Measurements from ENCODE around the gene SCAI. TPM values are rescaled to one million over a fixed set of nuclear protein-coding genes. Genes with fewer than 3 reads are reported as not detected.

The SCAI gene
- total RNA-seq, 1 experiment from 2014 or later, result 4.7 TPM

DNA sequence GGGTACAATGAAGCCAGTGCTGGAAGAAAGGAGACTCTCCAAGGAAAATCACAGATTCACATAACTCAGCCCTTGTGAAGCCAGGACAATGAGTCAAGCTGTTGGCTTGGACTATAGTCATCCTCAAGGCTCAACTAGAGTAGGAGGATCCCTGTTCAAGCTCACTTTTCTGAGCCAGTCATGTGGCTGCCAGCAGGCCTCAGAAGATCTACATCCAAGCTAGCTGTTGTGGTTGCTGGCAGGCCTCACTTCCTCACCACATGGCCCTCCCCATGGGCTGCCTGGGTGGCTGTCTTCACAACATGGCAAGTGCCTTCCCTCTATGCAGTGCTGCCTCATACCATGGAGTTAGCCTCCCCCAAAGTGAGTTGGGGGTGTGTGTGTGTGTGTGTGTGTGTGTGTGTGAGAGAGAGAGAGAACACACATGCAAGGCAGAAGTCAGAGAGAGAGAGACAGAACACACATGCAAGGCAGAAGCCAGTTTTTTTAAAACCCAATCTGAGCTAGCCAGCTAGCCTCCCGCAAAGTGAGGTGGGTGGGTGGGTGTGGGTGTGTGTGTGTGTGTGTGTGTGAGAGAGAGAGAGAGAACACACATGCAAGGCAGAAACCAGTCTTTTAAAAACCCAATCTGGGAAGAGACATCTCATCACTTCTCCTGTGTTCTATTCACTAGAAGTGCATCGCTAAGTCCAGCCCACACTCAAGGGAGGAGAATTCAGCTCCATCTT is 17.1 kb downstream of the SCAI start:
- no peak overlapping the region for H3K4me3 ChIP-seq (ENCODE audit: low read depth in 2 of 2, low read length in 2 of 2)
- intact Hi-C loops (cut with micrococcal nuclease; ENCODE audit: unreplicated experiment) (no loop called here), in situ Hi-C loops (cut with HindIII; ENCODE audit: low pct_unique_long_range_greater_than_20kb, low sequenced_read_pairs) (no loop called here)
- ChIA-PET CTCF (no interaction called here), POLR2A (no interaction called here)
- TF ChIP-seq SIN3A (IDR thresholded peaks at IDR 0.05; ENCODE audit: borderline replicate concordance, insufficient read depth, low read depth, low read length), result no peak
- H3K4me1 ChIP-seq (ENCODE audit: control insufficient read depth, insufficient read depth, low read length), result no peaks in the 10 kb centered on the region
- DNase-seq (ENCODE audit: low read depth, low spot score) (no peak), ATAC-seq (no peak)
- no TSS peak for BruUV-seq (replicated peaks)
- no peak overlapping the region for H3K27ac ChIP-seq (ENCODE audit: low read length)
- H3K9me3 ChIP-seq (ENCODE audit: control insufficient read depth, insufficient read depth, low read depth, low read length), result no peaks in the 10 kb centered on the region
- no peaks in the 10 kb centered on the region for H3K36me3 ChIP-seq (ENCODE audit: control insufficient read depth, insufficient read depth, low read length)
- no peaks in the 10 kb centered on the region for H3K27me3 ChIP-seq (ENCODE audit: control insufficient read depth, insufficient read depth, low read length)

DNA sequence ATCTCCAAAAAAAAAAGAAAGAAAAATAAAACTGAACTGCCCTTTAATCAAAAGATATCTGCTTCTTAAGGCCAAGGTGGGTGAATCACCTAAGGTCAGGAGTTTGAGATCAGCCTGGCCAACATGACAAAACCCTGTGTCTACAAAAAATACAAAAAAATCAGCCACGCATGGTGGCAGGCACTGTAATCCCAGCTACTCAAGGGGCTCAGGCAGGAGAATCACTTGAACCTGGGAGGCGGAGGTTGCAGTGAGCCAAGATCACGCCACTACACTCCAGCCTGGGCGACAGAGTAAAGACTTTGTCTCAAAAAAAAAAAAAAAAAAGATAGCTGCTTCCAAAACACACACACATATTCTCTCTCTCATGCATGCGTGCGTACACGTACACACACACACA is 17.8 kb downstream of the SCAI start:
- H3K9me3 ChIP-seq (ENCODE audit: control insufficient read depth, insufficient read depth, low read depth, low read length), result no peaks in the 10 kb centered on the region
- TF ChIP-seq SIN3A (IDR thresholded peaks at IDR 0.05; ENCODE audit: borderline replicate concordance, insufficient read depth, low read depth, low read length) (no peak), POLR2AphosphoS5 (IDR thresholded peaks at IDR 0.05; ENCODE audit: low read depth, low read length) (no peak), REST (IDR thresholded peaks at IDR 0.05; ENCODE audit: insufficient read depth in 1 of 2, low read depth in 2 of 2, low read length in 1 of 2) (no peak), TCF7L2 (IDR thresholded peaks at IDR 0.05; ENCODE audit: low read depth, low read length) (no peak)
- TF ChIP-seq, protein P1, sequence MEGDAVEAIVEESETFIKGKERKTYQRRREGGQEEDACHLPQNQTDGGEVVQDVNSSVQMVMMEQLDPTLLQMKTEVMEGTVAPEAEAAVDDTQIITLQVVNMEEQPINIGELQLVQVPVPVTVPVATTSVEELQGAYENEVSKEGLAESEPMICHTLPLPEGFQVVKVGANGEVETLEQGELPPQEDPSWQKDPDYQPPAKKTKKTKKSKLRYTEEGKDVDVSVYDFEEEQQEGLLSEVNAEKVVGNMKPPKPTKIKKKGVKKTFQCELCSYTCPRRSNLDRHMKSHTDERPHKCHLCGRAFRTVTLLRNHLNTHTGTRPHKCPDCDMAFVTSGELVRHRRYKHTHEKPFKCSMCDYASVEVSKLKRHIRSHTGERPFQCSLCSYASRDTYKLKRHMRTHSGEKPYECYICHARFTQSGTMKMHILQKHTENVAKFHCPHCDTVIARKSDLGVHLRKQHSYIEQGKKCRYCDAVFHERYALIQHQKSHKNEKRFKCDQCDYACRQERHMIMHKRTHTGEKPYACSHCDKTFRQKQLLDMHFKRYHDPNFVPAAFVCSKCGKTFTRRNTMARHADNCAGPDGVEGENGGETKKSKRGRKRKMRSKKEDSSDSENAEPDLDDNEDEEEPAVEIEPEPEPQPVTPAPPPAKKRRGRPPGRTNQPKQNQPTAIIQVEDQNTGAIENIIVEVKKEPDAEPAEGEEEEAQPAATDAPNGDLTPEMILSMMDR (IDR thresholded peaks at IDR 0.05), result no peak
- POLR2A ChIA-PET, result no interaction called here
- in situ Hi-C loops (cut with HindIII; ENCODE audit: low pct_unique_long_range_greater_than_20kb, low sequenced_read_pairs) (no loop called here), intact Hi-C loops (cut with micrococcal nuclease; ENCODE audit: unreplicated experiment) (no loop called here)
- BruUV-seq (replicated peaks), result no TSS peak
- no peaks in the 10 kb centered on the region for H3K4me1 ChIP-seq (ENCODE audit: control insufficient read depth, insufficient read depth, low read length)
- H3K27me3 ChIP-seq (ENCODE audit: control insufficient read depth, insufficient read depth, low read length), result no peaks in the 10 kb centered on the region
- CTCF ChIA-PET, result no interaction called here
- H3K27ac ChIP-seq (ENCODE audit: low read length), result no peak overlapping the region
- H3K36me3 ChIP-seq (ENCODE audit: control insufficient read depth, insufficient read depth, low read length), result no peaks in the 10 kb centered on the region
- DNase-seq (ENCODE audit: low read depth, low spot score) (no peak), ATAC-seq (no peak)
- no peak overlapping the region for H3K4me3 ChIP-seq (ENCODE audit: low read depth in 2 of 2, low read length in 2 of 2)

DNA sequence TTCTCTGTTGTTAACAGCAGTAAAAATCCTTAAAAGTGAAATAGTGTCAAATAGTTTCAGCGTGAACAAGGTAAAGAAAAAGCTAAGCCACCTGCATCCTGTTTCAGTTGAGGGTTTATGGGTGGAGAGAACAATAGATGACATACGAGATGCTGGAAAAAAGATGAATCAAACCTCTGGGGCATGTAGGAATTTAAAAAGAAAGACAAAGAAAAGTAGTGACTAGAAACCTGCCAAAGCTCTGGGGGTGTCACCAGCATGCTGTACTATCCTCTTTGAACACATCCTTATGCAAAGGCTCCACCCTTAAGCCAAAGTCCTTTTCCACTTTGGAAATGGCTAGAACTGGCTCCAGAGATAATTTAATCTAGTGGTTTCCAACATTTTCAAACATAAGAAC is 22.2 kb downstream of the SCAI start:
- no peak overlapping the region for H3K27ac ChIP-seq (ENCODE audit: low read length)
- BruUV-seq (replicated peaks), result no TSS peak
- TF ChIP-seq, protein P1 (IDR thresholded peaks at IDR 0.05), result no peak
- TF ChIP-seq POLR2AphosphoS5 (IDR thresholded peaks at IDR 0.05; ENCODE audit: low read depth, low read length) (no peak), REST (IDR thresholded peaks at IDR 0.05; ENCODE audit: insufficient read depth in 1 of 2, low read depth in 2 of 2, low read length in 1 of 2) (no peak), SIN3A (IDR thresholded peaks at IDR 0.05; ENCODE audit: borderline replicate concordance, insufficient read depth, low read depth, low read length) (no peak), TCF7L2 (IDR thresholded peaks at IDR 0.05; ENCODE audit: low read depth, low read length) (no peak)

More for the DNA sequence above, 22.2 kb downstream of the SCAI start:
- no peaks in the 10 kb centered on the region for H3K9me3 ChIP-seq (ENCODE audit: control insufficient read depth, insufficient read depth, low read depth, low read length)
- DNase-seq (ENCODE audit: low read depth, low spot score) (no peak), ATAC-seq (no peak)
- H3K4me3 ChIP-seq (ENCODE audit: low read depth in 2 of 2, low read length in 2 of 2), result no peak overlapping the region
- in situ Hi-C loops (cut with HindIII; ENCODE audit: low pct_unique_long_range_greater_than_20kb, low sequenced_read_pairs) (no loop called here), intact Hi-C loops (cut with micrococcal nuclease; ENCODE audit: unreplicated experiment) (no loop called here)
- POLR2A ChIA-PET, result no interaction called here
- H3K36me3 ChIP-seq (ENCODE audit: control insufficient read depth, insufficient read depth, low read length), result no peaks in the 10 kb centered on the region
- no peaks in the 10 kb centered on the region for H3K4me1 ChIP-seq (ENCODE audit: control insufficient read depth, insufficient read depth, low read length)
- H3K27me3 ChIP-seq (ENCODE audit: control insufficient read depth, insufficient read depth, low read length), result no peaks in the 10 kb centered on the region
- CTCF ChIA-PET, result no interaction called here

Data from Panc1 (cell line).